AG04450 (cell line): ENCODE measurements around the gene GJA4. TPM values are rescaled to one million over a fixed set of nuclear protein-coding genes. Genes with fewer than 3 reads are reported as not detected.

ENCODE experiments used
- CTCF ChIA-PET: fragments of 300-600, 350-600 bp; formaldehyde crosslinking; extraction: SDS; loops from one replicate; lab custom pipeline; 2022; ENCODE audit warnings: antibody characterized with exemption, inconsistent platforms; lab: Charles Lee
- POLR2A ChIA-PET: fragments of 350-600 bp; formaldehyde crosslinking; extraction: SDS; loops from one replicate; lab custom pipeline; 2021; ENCODE audit warnings: antibody characterized with exemption, inconsistent platforms; lab: Yijun Ruan, JAX
- DNase-seq: peaks from one replicate; pipeline ENCODE4 v3.0.0-alpha.2; 2011; ENCODE audit warnings: low read depth, low spot score
- H3K27ac ChIP-seq: one replicate; pipeline ENCODE4 v1.5.1; 2012; ENCODE audit warnings: low read depth, low read length, control low read depth
- H3K27me3 ChIP-seq: one replicate; pipeline ENCODE4 v1.6.0; 2012; ENCODE audit warnings: low read length; ENCODE audit not compliant: control insufficient read depth, insufficient read depth
- H3K4me3 ChIP-seq: 2 replicates; pipeline ENCODE4 v1.5.1; 2011; ENCODE audit warnings: mild to moderate bottlenecking, low read depth, low read length, control low read depth
- H3K9me3 ChIP-seq: 2 replicates; pipeline ENCODE4 v1.5.1; 2012; ENCODE audit warnings: low read length; ENCODE audit not compliant: control insufficient read depth, insufficient read depth
- CTCF ChIP-seq: IDR thresholded peaks from 2 replicates; pipeline ENCODE4 v1.5.1; 2011; ENCODE audit warnings: low read depth, low read length, control low read depth, inconsistent platforms
- polyA plus RNA-seq: library from polyadenylated mRNA; depleted of rRNA; stranded (reverse); fragments of >200 nt; gene quantifications from 2 replicates; pipeline ENCODE4 v1.2.3, GENCODE V29; 2011

GJA4 gene
- polyA plus RNA-seq, 1 experiment = not detected

DNA sequence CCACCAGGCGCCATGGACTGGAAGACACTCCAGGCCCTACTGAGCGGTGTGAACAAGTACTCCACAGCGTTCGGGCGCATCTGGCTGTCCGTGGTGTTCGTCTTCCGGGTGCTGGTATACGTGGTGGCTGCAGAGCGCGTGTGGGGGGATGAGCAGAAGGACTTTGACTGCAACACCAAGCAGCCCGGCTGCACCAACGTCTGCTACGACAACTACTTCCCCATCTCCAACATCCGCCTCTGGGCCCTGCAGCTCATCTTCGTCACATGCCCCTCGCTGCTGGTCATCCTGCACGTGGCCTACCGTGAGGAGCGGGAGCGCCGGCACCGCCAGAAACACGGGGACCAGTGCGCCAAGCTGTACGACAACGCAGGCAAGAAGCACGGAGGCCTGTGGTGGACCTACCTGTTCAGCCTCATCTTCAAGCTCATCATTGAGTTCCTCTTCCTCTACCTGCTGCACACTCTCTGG is 8.0 kb upstream of the GJA4 start:
- POLR2A ChIA-PET = no interaction called here
- no peak for TF ChIP-seq CTCF
- CTCF ChIA-PET = interaction anchor here (0.7 kb wide), 1 partner anchor 82 kb away, joined by 4 read pairs; no protein-coding TSS in a partner anchor

DNA sequence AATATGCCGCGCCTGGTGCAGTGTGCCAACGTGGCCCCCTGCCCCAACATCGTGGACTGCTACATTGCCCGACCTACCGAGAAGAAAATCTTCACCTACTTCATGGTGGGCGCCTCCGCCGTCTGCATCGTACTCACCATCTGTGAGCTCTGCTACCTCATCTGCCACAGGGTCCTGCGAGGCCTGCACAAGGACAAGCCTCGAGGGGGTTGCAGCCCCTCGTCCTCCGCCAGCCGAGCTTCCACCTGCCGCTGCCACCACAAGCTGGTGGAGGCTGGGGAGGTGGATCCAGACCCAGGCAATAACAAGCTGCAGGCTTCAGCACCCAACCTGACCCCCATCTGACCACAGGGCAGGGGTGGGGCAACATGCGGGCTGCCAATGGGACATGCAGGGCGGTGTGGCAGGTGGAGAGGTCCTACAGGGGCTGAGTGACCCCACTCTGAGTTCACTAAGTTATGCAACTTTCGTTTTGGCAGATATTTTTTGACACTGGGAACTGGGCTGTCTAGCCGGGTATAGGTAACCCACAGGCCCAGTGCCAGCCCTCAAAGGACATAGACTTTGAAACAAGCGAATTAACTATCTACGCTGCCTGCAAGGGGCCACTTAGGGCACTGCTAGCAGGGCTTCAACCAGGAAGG is 7.4 kb upstream of the GJA4 start:
- POLR2A ChIA-PET = no interaction called here
- TF ChIP-seq CTCF = no peak

More for the DNA sequence above, 8.0 kb upstream of the GJA4 start:
- peaks cover 31% of the 10 kb centered on the region for H3K27me3 ChIP-seq
- no peak overlapping the region for H3K4me3 ChIP-seq
- no peak overlapping the region for H3K27ac ChIP-seq
- peaks cover 9% of the 10 kb centered on the region for H3K9me3 ChIP-seq
- DNase-seq = no peak

DNA sequence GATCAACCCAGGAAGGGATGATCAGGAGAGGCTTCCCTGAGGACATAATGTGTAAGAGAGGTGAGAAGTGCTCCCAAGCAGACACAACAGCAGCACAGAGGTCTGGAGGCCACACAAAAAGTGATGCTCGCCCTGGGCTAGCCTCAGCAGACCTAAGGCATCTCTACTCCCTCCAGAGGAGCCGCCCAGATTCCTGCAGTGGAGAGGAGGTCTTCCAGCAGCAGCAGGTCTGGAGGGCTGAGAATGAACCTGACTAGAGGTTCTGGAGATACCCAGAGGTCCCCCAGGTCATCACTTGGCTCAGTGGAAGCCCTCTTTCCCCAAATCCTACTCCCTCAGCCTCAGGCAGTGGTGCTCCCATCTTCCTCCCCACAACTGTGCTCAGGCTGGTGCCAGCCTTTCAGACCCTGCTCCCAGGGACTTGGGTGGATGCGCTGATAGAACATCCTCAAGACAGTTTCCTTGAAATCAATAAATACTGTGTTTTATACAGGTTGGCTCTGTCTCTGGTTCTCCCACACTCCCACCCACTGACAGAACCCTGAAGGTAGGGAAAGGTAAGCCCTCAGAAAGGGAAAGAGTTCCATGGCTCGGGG is 6.8 kb upstream of the GJA4 start:
- POLR2A ChIA-PET = interaction anchor here (1.1 kb wide), 1 partner anchor 74 kb away, joined by 9 read pairs; the partner anchor contains the start of gene SMIM12
- no peak for TF ChIP-seq CTCF
- CTCF ChIA-PET = interaction anchor here (0.8 to 3.4 kb wide), 8 partner anchors 11 to 80 kb away, joined by 3 to 25 read pairs (median 4); partner anchors contain the start of gene SMIM12
- Histone ChIP-seq H3K9me3 (peaks cover 9% of the 10 kb centered on the region), H3K27me3 (peaks cover 22% of the 10 kb centered on the region), H3K4me3 (no peak overlapping the region), H3K27ac (no peak overlapping the region)
- DNase-seq = no peak

More for the DNA sequence above, 7.4 kb upstream of the GJA4 start:
- H3K9me3 ChIP-seq = peaks cover 9% of the 10 kb centered on the region
- no peak overlapping the region for H3K4me3 ChIP-seq
- DNase-seq = no peak
- CTCF ChIA-PET = no interaction called here
- peaks cover 26% of the 10 kb centered on the region for H3K27me3 ChIP-seq
- no peak overlapping the region for H3K27ac ChIP-seq

- Histone ChIP-seq H3K27ac (no peak overlapping the region), H3K4me3 (no peak overlapping the region), H3K9me3 (peaks cover 9% of the 10 kb centered on the region), H3K27me3 (peaks cover 15% of the 10 kb centered on the region)
- CTCF ChIA-PET = interaction anchor here (0.6 to 3.4 kb wide), 9 partner anchors 10 to 80 kb away, joined by 3 to 25 read pairs (median 3); partner anchors contain the start of gene SMIM12
- peak; percentile 85 for TF ChIP-seq CTCF
- DNase-seq = peak; percentile 29
- POLR2A ChIA-PET = interaction anchor here (1.1 kb wide), 1 partner anchor 73 kb away, joined by 9 read pairs; the partner anchor contains the start of gene SMIM12
Measured at GRCh38 chr1:34786521-34787325, 6.1 kb upstream of the GJA4 start.
